ENCODE measurements around the gene FOXC1. TPM values are rescaled to one million over a fixed set of nuclear protein-coding genes. Genes with fewer than 3 reads are reported as not detected.

The FOXC1 gene
- total RNA-seq, 2 experiments from 2014 or later, result not detected

DNA sequence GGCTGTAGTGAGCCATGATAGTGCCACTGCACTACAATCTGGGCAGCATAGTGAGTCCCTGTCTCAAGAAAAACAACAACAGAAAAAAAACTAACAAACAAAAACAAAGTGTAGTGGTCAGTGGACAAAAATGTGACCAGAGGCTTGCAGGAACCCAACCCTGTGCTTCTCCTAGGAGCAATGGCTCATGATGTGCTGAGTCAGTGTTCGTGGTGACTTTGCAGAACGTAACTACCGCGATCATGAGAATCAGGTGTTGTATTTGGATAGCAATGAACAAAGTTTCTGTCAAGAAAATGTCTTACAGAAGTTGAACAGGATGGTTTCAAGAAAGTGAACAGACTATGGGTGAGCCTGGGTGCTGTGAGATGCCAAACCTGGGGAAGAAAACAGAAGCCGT lies 18.5 kb upstream of the FOXC1 start:
- intact Hi-C loops (cut with micrococcal nuclease; ENCODE audit: unreplicated experiment), result no loop called here
- H3K4me2 ChIP-seq (ENCODE audit: low read length), result no peak overlapping the region
- no peaks in the 10 kb centered on the region for H4K20me1 ChIP-seq (ENCODE audit: insufficient read depth, low read length)
- H2AFZ ChIP-seq (ENCODE audit: low read length), result no peak overlapping the region
- no peaks in the 10 kb centered on the region for H3K36me3 ChIP-seq (ENCODE audit: insufficient read depth, low read length)
- no peak overlapping the region for H3K27ac ChIP-seq (ENCODE audit: low read depth, low read length, poor library complexity, severe bottlenecking)
- ChIA-PET CTCF (ENCODE audit: unreplicated experiment) (no interaction called here), POLR2A (no interaction called here)
- H3K4me1 ChIP-seq (ENCODE audit: insufficient read depth, low read length, poor library complexity, severe bottlenecking), result no peaks in the 10 kb centered on the region
- H3K9me3 ChIP-seq (ENCODE audit: low read length), result no peaks in the 10 kb centered on the region
- no peak for DNase-seq (ENCODE audit: low spot score)
- no peaks in the 10 kb centered on the region for H3K79me2 ChIP-seq (ENCODE audit: insufficient read depth, low read depth, low read length)
- no peak overlapping the region for H3K4me3 ChIP-seq (ENCODE audit: low read depth, low read length, poor library complexity, severe bottlenecking)
- no TSS peak for BruUV-seq (replicated peaks)
- TF ChIP-seq, protein P1, sequence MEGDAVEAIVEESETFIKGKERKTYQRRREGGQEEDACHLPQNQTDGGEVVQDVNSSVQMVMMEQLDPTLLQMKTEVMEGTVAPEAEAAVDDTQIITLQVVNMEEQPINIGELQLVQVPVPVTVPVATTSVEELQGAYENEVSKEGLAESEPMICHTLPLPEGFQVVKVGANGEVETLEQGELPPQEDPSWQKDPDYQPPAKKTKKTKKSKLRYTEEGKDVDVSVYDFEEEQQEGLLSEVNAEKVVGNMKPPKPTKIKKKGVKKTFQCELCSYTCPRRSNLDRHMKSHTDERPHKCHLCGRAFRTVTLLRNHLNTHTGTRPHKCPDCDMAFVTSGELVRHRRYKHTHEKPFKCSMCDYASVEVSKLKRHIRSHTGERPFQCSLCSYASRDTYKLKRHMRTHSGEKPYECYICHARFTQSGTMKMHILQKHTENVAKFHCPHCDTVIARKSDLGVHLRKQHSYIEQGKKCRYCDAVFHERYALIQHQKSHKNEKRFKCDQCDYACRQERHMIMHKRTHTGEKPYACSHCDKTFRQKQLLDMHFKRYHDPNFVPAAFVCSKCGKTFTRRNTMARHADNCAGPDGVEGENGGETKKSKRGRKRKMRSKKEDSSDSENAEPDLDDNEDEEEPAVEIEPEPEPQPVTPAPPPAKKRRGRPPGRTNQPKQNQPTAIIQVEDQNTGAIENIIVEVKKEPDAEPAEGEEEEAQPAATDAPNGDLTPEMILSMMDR (conservative IDR thresholded peaks at IDR 0.05; ENCODE audit: low read length), result no peak
- no peak for TF ChIP-seq EZH2phosphoT487 (IDR thresholded peaks at IDR 0.05; ENCODE audit: borderline replicate concordance, low read depth, low read length)
- H3K9me2 ChIP-seq (ENCODE audit: insufficient read depth, low read length), result no peaks in the 10 kb centered on the region

DNA sequence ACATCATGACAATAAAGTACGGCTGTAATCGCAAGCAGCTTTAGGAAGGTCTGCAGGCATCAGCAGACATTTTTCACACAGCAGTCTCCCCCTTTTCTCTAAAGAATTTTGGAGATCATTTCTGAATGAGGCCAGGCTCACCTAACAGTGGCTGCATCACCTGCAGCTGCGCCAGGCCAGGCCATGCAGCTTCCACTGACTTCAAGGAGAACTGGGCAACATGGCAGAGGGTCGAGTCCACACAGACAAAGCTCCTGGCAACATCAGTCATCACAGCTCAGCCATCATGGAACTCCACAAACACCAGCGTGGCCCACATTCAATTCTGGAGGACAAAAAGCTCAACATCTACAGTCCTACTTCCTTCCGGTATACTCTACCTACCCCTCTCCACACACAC lies 17.8 kb upstream of the FOXC1 start:
- no peaks in the 10 kb centered on the region for H3K79me2 ChIP-seq (ENCODE audit: insufficient read depth, low read depth, low read length)
- no peak overlapping the region for H3K27ac ChIP-seq (ENCODE audit: low read depth, low read length, poor library complexity, severe bottlenecking)
- no peak overlapping the region for H3K4me3 ChIP-seq (ENCODE audit: low read depth, low read length, poor library complexity, severe bottlenecking)
- H3K36me3 ChIP-seq (ENCODE audit: insufficient read depth, low read length), result no peaks in the 10 kb centered on the region
- intact Hi-C loops (cut with micrococcal nuclease; ENCODE audit: unreplicated experiment), result no loop called here
- H3K4me1 ChIP-seq (ENCODE audit: insufficient read depth, low read length, poor library complexity, severe bottlenecking), result no peaks in the 10 kb centered on the region
- no TSS peak for BruUV-seq (replicated peaks)
- CTCF ChIA-PET (ENCODE audit: unreplicated experiment), result no interaction called here
- POLR2A ChIA-PET, result interaction anchor here (0.6 kb wide), 3 partner anchors 167 to 1043 kb away, joined by 3 to 4 read pairs (median 4); no protein-coding TSS in a partner anchor
- H3K9me2 ChIP-seq (ENCODE audit: insufficient read depth, low read length), result no peaks in the 10 kb centered on the region
- H4K20me1 ChIP-seq (ENCODE audit: insufficient read depth, low read length), result no peaks in the 10 kb centered on the region
- H2AFZ ChIP-seq (ENCODE audit: low read length), result no peak overlapping the region
- H3K4me2 ChIP-seq (ENCODE audit: low read length), result no peak overlapping the region
- TF ChIP-seq, protein P1 (conservative IDR thresholded peaks at IDR 0.05; ENCODE audit: low read length), result no peak
- TF ChIP-seq EZH2phosphoT487 (IDR thresholded peaks at IDR 0.05; ENCODE audit: borderline replicate concordance, low read depth, low read length), result no peak
- H3K9me3 ChIP-seq (ENCODE audit: low read length), result no peaks in the 10 kb centered on the region
- no peak for DNase-seq (ENCODE audit: low spot score)

DNA sequence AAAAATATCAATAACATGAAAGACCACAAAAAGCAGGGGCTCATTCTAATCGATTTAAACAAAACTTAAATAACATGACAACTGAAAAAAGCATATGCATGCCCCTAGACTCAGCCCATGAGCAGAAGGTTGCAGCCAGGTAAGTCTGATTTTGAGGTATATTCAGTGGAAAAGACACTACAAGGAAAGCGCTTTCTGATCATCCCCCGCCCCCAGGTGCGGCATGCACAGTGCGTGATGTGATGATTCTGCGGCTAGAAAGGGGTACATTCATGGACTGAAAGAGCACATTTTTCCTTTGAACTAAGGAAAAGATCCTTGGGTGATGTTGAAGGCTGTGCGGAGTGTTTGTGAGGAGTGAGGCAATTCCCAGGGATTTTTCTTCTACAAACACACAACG lies 16.9 kb upstream of the FOXC1 start:
- Histone ChIP-seq H4K20me1 (ENCODE audit: insufficient read depth, low read length) (no peaks in the 10 kb centered on the region), H3K36me3 (ENCODE audit: insufficient read depth, low read length) (no peaks in the 10 kb centered on the region), H3K4me1 (ENCODE audit: insufficient read depth, low read length, poor library complexity, severe bottlenecking) (no peaks in the 10 kb centered on the region), H2AFZ (ENCODE audit: low read length) (no peak overlapping the region), H3K9me2 (ENCODE audit: insufficient read depth, low read length) (no peaks in the 10 kb centered on the region), H3K9me3 (ENCODE audit: low read length) (no peaks in the 10 kb centered on the region), H3K27ac (ENCODE audit: low read depth, low read length, poor library complexity, severe bottlenecking) (no peak overlapping the region), H3K79me2 (ENCODE audit: insufficient read depth, low read depth, low read length) (no peaks in the 10 kb centered on the region), H3K4me2 (ENCODE audit: low read length) (no peak overlapping the region), H3K4me3 (ENCODE audit: low read depth, low read length, poor library complexity, severe bottlenecking) (no peak overlapping the region)
- DNase-seq (ENCODE audit: low spot score), result no peak
- POLR2A ChIA-PET, result interaction anchor here (0.6 kb wide), 2 partner anchors 168 to 891 kb away, joined by 3 to 4 read pairs; no protein-coding TSS in a partner anchor
- CTCF ChIA-PET (ENCODE audit: unreplicated experiment), result no interaction called here
- no peak for TF ChIP-seq EZH2phosphoT487 (IDR thresholded peaks at IDR 0.05; ENCODE audit: borderline replicate concordance, low read depth, low read length)
- TF ChIP-seq, protein P1 (conservative IDR thresholded peaks at IDR 0.05; ENCODE audit: low read length), result no peak
- intact Hi-C loops (cut with micrococcal nuclease; ENCODE audit: unreplicated experiment), result no loop called here
- BruUV-seq (replicated peaks), result no TSS peak
